GM10847 (cell line): ENCODE results near the gene TECRL.

Experiments
- POLR2A ChIP-seq: IDR thresholded peaks from 2 replicates; pipeline ENCODE4 v1.6.1; 2011; ENCODE audit not compliant: insufficient read length; ENCODE audit errors: extremely low read depth

TECRL gene

DNA sequence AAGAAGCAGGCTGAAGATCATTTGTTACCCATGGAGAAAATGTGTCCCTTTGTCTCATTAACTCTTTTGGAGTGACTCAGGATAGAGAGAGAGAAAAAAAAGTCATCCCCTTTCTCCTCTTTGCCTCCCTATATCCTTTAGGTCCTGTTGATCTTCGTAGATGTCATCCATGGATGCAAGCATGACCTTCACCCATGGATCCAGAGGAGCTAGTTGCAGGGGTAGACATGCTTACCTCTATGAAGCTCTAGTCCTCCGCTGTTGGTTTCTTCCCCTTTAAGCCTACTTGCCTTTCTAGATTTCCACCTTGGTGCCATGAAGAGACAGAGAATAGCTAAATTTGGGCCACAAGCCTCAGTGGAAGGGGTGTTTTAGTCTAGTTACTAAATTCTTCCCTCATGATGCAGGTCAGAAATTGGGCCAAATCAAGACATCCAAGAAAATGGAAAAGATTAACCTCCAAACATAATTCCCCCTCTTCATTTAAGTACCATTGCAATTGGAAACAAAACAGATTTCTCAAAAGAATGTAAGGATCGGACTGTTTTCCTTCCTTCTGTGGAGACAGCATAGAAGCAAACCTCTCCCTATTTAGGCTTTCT lies 178.4 kb downstream of the TECRL start:
- no peak for TF ChIP-seq POLR2A
